B cell (primary cell): Measurements from ENCODE around the gene RYK. TPM values are rescaled to one million over a fixed set of nuclear protein-coding genes. Genes with fewer than 3 reads are reported as not detected.

Source experiments
- ATAC-seq: fragments of 200-7000 bp; cut with Tn5 transposase; one replicate; pipeline ENCODE4 v1.10.0; 2021; ENCODE audit warnings: low read depth, mild to moderate bottlenecking, moderate number of reproducible peaks, moderate library complexity
- CTCF ChIA-PET: fragments of 350-600 bp; sonication (Branson Sonifier 250); formaldehyde crosslinking; loops from one replicate; lab custom pipeline; 2021; ENCODE audit warnings: antibody characterized with exemption, inconsistent platforms; lab: Charles Lee
- POLR2A ChIA-PET: fragments of 350-600 bp; sonication (Branson Sonifier 250); formaldehyde crosslinking; loops from one replicate; lab custom pipeline; 2021; ENCODE audit warnings: antibody characterized with exemption; lab: Charles Lee
- DNase-seq: peaks from one replicate; pipeline ENCODE4 v3.0.0; 2013
- H2AFZ ChIP-seq: 2 replicates; pipeline ENCODE4 v1.6.1; 2012; ENCODE audit warnings: mild to moderate bottlenecking, low read depth, low read length; ENCODE audit not compliant: insufficient read depth, poor library complexity, severe bottlenecking
- H3K27ac ChIP-seq, 2 donors: 1 replicate in 1 of 2; 2 replicates in 1 of 2; pipeline ENCODE4 v1.5.1; 2012 to 2013; ENCODE audit warnings: low read length in 2 of 2, mild to moderate bottlenecking in 2 of 2, moderate library complexity in 1 of 2
- H3K27me3 ChIP-seq, 4 experiments: fragments of 200-600 bp in 1 of 4; sonication (generic) in 1 of 4; replicated peaks in 1 of 4; 1 replicate in 2 of 4; 2 replicates in 2 of 4; pipeline versions ENCODE4 v1.6.1 to v1.7.0; 2013 to 2016; ENCODE audit warnings: low read length in 3 of 4, mild to moderate bottlenecking in 2 of 4, mixed read lengths in 1 of 4, moderate library complexity in 1 of 4; ENCODE audit not compliant: insufficient read depth in 4 of 4, control insufficient read depth in 3 of 4; ENCODE audit errors: control extremely low read depth in 1 of 4
- H3K36me3 ChIP-seq, 2 experiments: replicated peaks in 1 of 2; 1 replicate in 1 of 2; 2 replicates in 1 of 2; pipeline versions ENCODE4 v1.6.1 to v1.7.1; 2013; ENCODE audit warnings: low read length in 1 of 2; ENCODE audit not compliant: insufficient read depth in 2 of 2, control insufficient read depth in 1 of 2; ENCODE audit errors: control extremely low read depth in 1 of 2, extremely low read depth in 1 of 2
- H3K4me1 ChIP-seq, 2 donors: fragments of 200-600 bp in 1 of 2; sonication (generic) in 1 of 2; 1 replicate in 1 of 2; 2 replicates in 1 of 2; pipeline versions ENCODE4 v1.5.1 to v1.6.1; 2013 to 2017; ENCODE audit warnings: low read length in 2 of 2; ENCODE audit not compliant: control insufficient read depth in 2 of 2, insufficient read depth in 2 of 2
- H3K4me2 ChIP-seq: replicated peaks from 2 replicates; pipeline ENCODE3; 2012; ENCODE audit warnings: mild to moderate bottlenecking, low read depth, low read length; ENCODE audit not compliant: poor library complexity, severe bottlenecking
- H3K4me3 ChIP-seq, 5 experiments: fragments of 200-600 bp in 1 of 5; sonication (generic) in 1 of 5; 1 replicate in 3 of 5; 2 replicates in 2 of 5; pipeline versions ENCODE4 v1.5.1 to v1.7.0; 2011 to 2016; ENCODE audit warnings: low read length in 4 of 5, mild to moderate bottlenecking in 4 of 5, low read depth in 2 of 5, control low read depth in 1 of 5, moderate library complexity in 1 of 5; ENCODE audit not compliant: insufficient read depth in 1 of 5; ENCODE audit errors: control extremely low read depth in 1 of 5, extremely low read depth in 1 of 5
- H3K79me2 ChIP-seq: fragments of 200-600 bp; sonication (generic); one replicate; pipeline ENCODE4 v1.6.0; 2016; ENCODE audit warnings: low read length; ENCODE audit not compliant: control insufficient read depth, insufficient read depth
- H3K9ac ChIP-seq: fragments of 200-600 bp; sonication (generic); 2 replicates; pipeline ENCODE4 v1.6.1; 2017; ENCODE audit warnings: mild to moderate bottlenecking, low read length, moderate library complexity
- H3K9me3 ChIP-seq, 3 donors: one replicate each; pipeline versions ENCODE4 v1.6.1 to v1.7.1; 2013; ENCODE audit warnings: low read length in 2 of 3; ENCODE audit not compliant: control insufficient read depth in 2 of 3, insufficient read depth in 1 of 3; ENCODE audit errors: control extremely low read depth in 1 of 3
- H4K20me1 ChIP-seq: 2 replicates; pipeline ENCODE4 v1.6.0; 2012; ENCODE audit warnings: mild to moderate bottlenecking, low read length; ENCODE audit not compliant: insufficient read depth, control insufficient read depth, poor library complexity, severe bottlenecking
- H3K27ac Mint-ChIP-seq: one replicate; pipeline ENCODE4 v1.8.0; 2021; ENCODE audit warnings: mixed read lengths
- H3K27me3 Mint-ChIP-seq: one replicate; pipeline ENCODE4 v1.8.0; 2021; ENCODE audit warnings: mixed read lengths
- H3K4me1 Mint-ChIP-seq: one replicate; pipeline ENCODE4 v1.8.0; 2021; ENCODE audit warnings: mixed read lengths
- H3K4me3 Mint-ChIP-seq: one replicate; pipeline ENCODE4 v1.8.0; 2021; ENCODE audit warnings: mixed read lengths
- H3K9me3 Mint-ChIP-seq: one replicate; pipeline ENCODE4 v1.8.0; 2022; ENCODE audit warnings: mixed read lengths; ENCODE audit not compliant: insufficient read depth
- EZH2 ChIP-seq: IDR thresholded peaks from 2 replicates; pipeline ENCODE4 v1.6.1; 2012; ENCODE audit warnings: borderline replicate concordance, low read depth, mild to moderate bottlenecking, moderate library complexity, low read length; ENCODE audit not compliant: insufficient read depth, poor library complexity, severe bottlenecking
- WGBS: methylation state at CpG from one replicate; pipeline ENCODE4 v1.1.5; 2013; ENCODE audit warnings: missing lambda C conversion rate; ENCODE audit not compliant: insufficient coverage; 5-methylcytosine and 5-hydroxymethylcytosine counted together
- intact Hi-C: fragments of 100-400 bp; cut with micrococcal nuclease; formaldehyde crosslinking; loops from one replicate; pipeline ENCODE4 v1.10.0; 2022
- polyA plus RNA-seq: library from polyadenylated mRNA; depleted of rRNA; stranded (reverse); fragments of >200 nt; gene quantifications from 2 replicates; pipeline ENCODE4 v1.2.3, GENCODE V29; 2012
- total RNA-seq, 2 donors: library from RNA; stranded (reverse); fragments of 120-200 nt in 1 of 2; gene quantifications; 1 replicate in 1 of 2; 2 replicates in 1 of 2; pipeline versions ENCODE4 v1.2.3 to v1.2.4, GENCODE V29; 2013 to 2022
- TF ChIP-seq, protein P1 (sequence below): fragments of 200-600 bp; IDR thresholded peaks from one replicate; pipeline ENCODE4 v1.8.0; 2022; ENCODE audit warnings: antibody characterized with exemption, mild to moderate bottlenecking

RYK gene
- total and polyA plus RNA-seq, 2 donors (not counting 1 experiment from before 2014, with no cell fraction given) = 16.9 to 67.7 TPM

DNA sequence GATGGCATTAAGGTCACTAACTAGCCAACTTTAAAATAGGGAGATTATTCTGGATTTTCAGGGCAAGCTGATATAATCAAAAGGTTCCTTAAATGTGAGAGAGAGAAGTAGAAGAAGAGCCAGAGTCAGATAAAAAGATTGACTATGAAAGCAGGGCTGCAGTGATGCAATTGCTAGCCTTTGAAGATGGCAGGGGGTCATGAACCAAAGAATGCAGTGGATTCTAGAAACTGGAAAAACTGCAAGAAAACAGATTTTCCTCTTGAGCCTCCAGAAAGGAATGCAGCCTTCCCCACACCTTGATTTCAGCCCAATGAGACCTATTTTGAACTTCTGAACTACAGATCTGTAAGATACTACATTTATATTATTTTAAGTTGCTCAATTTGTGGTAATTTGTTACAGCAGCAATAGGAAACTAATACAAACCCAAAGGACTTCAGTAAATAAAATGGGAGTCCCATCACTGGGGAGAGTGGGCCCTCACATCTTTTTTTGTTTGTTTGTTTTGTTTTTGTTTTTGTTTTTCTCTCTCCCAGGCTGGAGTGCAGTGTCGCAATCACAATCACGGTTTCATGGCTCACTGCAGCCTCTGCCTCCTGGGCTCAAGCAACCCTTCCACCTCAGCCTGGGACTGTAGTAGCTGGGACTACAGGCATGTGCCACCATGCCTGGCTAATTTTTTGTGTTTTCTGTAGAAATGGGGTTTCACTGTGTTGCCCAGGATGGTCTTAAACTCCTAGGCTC lies 31.4 kb upstream of the RYK start:
- H3K9me3 ChIP-seq = no peaks in the 10 kb centered on the region
- no peaks in the 10 kb centered on the region for H4K20me1 ChIP-seq
- no peak overlapping the region for H3K27ac ChIP-seq
- H3K4me2 ChIP-seq = no peak overlapping the region
- ChIA-PET POLR2A (no interaction called here), CTCF (interaction anchor here (1.9 kb wide), 1 partner anchor 69 kb away, joined by 4 read pairs; no protein-coding TSS in a partner anchor)
- Mint-ChIP-seq H3K27me3 (peaks cover 38% of the 10 kb centered on the region), H3K4me3 (no peak overlapping the region), H3K9me3 (peaks cover 5% of the 10 kb centered on the region), H3K4me1 (no peaks in the 10 kb centered on the region), H3K27ac (no peak overlapping the region)
- intact Hi-C loops = no loop called here
- H3K27me3 ChIP-seq = peaks cover 0 to 7% (median 0%) of the 10 kb centered on the region in 4 experiments
- WGBS = 82% methylated on average over 2 of the region's 2 CpGs
- H3K79me2 ChIP-seq = no peaks in the 10 kb centered on the region
- DNase-seq (no peak), ATAC-seq (no peak)
- H3K4me1 ChIP-seq = no peaks in the 10 kb centered on the region
- H3K36me3 ChIP-seq = no peaks in the 10 kb centered on the region
- no peak overlapping the region for H2AFZ ChIP-seq
- no peak overlapping the region for H3K4me3 ChIP-seq
- TF ChIP-seq EZH2 = no peak
- TF ChIP-seq, protein P1, sequence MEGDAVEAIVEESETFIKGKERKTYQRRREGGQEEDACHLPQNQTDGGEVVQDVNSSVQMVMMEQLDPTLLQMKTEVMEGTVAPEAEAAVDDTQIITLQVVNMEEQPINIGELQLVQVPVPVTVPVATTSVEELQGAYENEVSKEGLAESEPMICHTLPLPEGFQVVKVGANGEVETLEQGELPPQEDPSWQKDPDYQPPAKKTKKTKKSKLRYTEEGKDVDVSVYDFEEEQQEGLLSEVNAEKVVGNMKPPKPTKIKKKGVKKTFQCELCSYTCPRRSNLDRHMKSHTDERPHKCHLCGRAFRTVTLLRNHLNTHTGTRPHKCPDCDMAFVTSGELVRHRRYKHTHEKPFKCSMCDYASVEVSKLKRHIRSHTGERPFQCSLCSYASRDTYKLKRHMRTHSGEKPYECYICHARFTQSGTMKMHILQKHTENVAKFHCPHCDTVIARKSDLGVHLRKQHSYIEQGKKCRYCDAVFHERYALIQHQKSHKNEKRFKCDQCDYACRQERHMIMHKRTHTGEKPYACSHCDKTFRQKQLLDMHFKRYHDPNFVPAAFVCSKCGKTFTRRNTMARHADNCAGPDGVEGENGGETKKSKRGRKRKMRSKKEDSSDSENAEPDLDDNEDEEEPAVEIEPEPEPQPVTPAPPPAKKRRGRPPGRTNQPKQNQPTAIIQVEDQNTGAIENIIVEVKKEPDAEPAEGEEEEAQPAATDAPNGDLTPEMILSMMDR = no peak
- H3K9ac ChIP-seq = no peak overlapping the region

DNA sequence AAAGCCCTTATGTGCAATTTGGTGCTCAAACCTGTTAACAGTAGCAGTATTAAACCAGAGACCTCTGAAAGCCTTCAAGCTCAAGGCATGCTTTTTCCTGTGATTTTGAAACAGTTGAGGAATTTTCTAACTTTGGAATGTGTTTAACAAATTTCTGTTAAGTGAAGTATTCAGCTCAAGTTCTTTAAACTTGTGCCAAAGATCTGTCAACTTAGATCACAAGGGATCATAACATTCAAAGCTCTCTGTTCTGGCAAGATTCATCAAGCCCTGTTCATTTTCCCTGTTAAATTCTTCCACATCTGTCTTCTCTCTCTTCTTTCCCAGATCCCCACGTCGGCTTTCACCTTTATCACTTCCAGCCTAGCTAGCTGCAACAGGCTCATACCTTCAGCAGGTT lies 28.8 kb upstream of the RYK start:
- no peak for DNase-seq
- intact Hi-C loops = no loop called here
- no peaks in the 10 kb centered on the region for H3K4me1 Mint-ChIP-seq
- H3K27me3 Mint-ChIP-seq = peaks cover 44% of the 10 kb centered on the region
- H3K9me3 Mint-ChIP-seq = peaks cover 5% of the 10 kb centered on the region
- Histone ChIP-seq H3K27ac (no peak overlapping the region), H3K4me1 (no peaks in the 10 kb centered on the region), H3K4me2 (no peak overlapping the region), H3K36me3 (no peaks in the 10 kb centered on the region), H3K4me3 (no peak overlapping the region), H2AFZ (no peak overlapping the region), H4K20me1 (no peaks in the 10 kb centered on the region), H3K27me3 (peaks cover 0 to 6% (median 0%) of the 10 kb centered on the region in 4 experiments), H3K9ac (no peak overlapping the region), H3K79me2 (no peaks in the 10 kb centered on the region), H3K9me3 (peaks cover 0 to 1% (median 0%) of the 10 kb centered on the region in 3 donors)
- H3K27ac Mint-ChIP-seq = no peak overlapping the region
- 100% methylated on average over 2 of the region's 2 CpGs for WGBS
- ATAC-seq = no peak
- H3K4me3 Mint-ChIP-seq = no peak overlapping the region
- TF ChIP-seq EZH2 = no peak
- TF ChIP-seq, protein P1 = no peak
- CTCF ChIA-PET = no interaction called here
- POLR2A ChIA-PET = no interaction called here
